A549 (cell line): Measurements from ENCODE around the gene TIE1.

Experiments
- CTCF ChIP-seq: fragments of >200 bp; sonication (Bioruptor Twin); formaldehyde crosslinking; IDR thresholded peaks from 3 replicates; pipeline ENCODE4 v1.5.1; 2016
- EP300 ChIP-seq, 2 experiments: fragments of >200 bp; sonication (Bioruptor Twin); formaldehyde crosslinking; IDR thresholded peaks; 2 replicates in 1 of 2; 3 replicates in 1 of 2; pipeline ENCODE4 v1.6.1; 2016 to 2017
- JUN ChIP-seq, 2 experiments: fragments of >200 bp; sonication (Bioruptor Twin); formaldehyde crosslinking; IDR thresholded peaks; 2 replicates in 1 of 2; 3 replicates in 1 of 2; pipeline ENCODE4 v1.6.1; 2016 to 2017
- MAX ChIP-seq: IDR thresholded peaks from 2 replicates; pipeline ENCODE4 v1.6.1; 2012
- PBX3 ChIP-seq: IDR thresholded peaks from 2 replicates; pipeline ENCODE4 v1.6.1; 2012
- POLR2A ChIP-seq: IDR thresholded peaks from 2 replicates; pipeline ENCODE4 v1.6.1; 2012; ENCODE audit warnings: mild to moderate bottlenecking, low read length
- RCOR1 ChIP-seq: fragments of 150-350 bp; IDR thresholded peaks from 2 replicates; pipeline ENCODE4 v1.6.1; 2014; ENCODE audit warnings: antibody characterized with exemption, low read length, low read depth
- SMC3 ChIP-seq: fragments of >200 bp; sonication (Bioruptor Twin); formaldehyde crosslinking; IDR thresholded peaks from 3 replicates; pipeline ENCODE4 v1.6.1; 2018; ENCODE audit warnings: inconsistent platforms
- ZNF302 ChIP-seq: fragments of 250-450 bp; sonication (Bioruptor Pico); IDR thresholded peaks from 2 replicates; pipeline ENCODE4 v1.9.0; 2021; ENCODE audit warnings: inconsistent platforms, mild to moderate bottlenecking, moderate library complexity

- TF ChIP-seq MAX (no peak), POLR2A (no peak), CTCF (no peak), SMC3 (no peak), RCOR1 (no peak), PBX3 (no peak), JUN (IDR thresholded peaks at IDR 0.05) (no peak), ZNF302 (CRISPR knock-in tag) (no peak), EP300 (IDR thresholded peaks at IDR 0.05) (no peak)
Observed at GRCh38 chr1:43317817-43318471, 17.2 kb downstream of the TIE1 start.
